ENCODE results near the gene SLC16A12.

Gene SLC16A12

GRCh38 chr10:89535171-89536012 lies at the start of gene SLC16A12:
Gene SLC16A12, minus strand, starts transcription at chr10:89535594. Its CDS starts 73,016 bp downstream, at chr10:89462578.
- no peak for DNase-seq (ENCODE audit: extremely low read depth, low read depth)
- no peak for TF ChIP-seq CTCF (IDR thresholded peaks at IDR 0.05; ENCODE audit: low read depth, low read length)

GRCh38 chr10:89582022-89582421 lies 46.6 kb upstream of the SLC16A12 start:
- no peak for DNase-seq (ENCODE audit: extremely low read depth, low read depth)
- no peak for TF ChIP-seq CTCF (IDR thresholded peaks at IDR 0.05; ENCODE audit: low read depth, low read length)

- DNase-seq (ENCODE audit: extremely low read depth, low read depth), result no peak
- TF ChIP-seq CTCF (IDR thresholded peaks at IDR 0.05; ENCODE audit: low read depth, low read length), result no peak
Measured at GRCh38 chr10:89580243-89580642, 44.8 kb upstream of the SLC16A12 start.

GRCh38 chr10:89576696-89577095 lies 41.3 kb upstream of the SLC16A12 start:
- TF ChIP-seq CTCF (IDR thresholded peaks at IDR 0.05; ENCODE audit: low read depth, low read length), result no peak
- no peak for DNase-seq (ENCODE audit: extremely low read depth, low read depth)

- DNase-seq (ENCODE audit: extremely low read depth, low read depth), result no peak
- no peak for TF ChIP-seq CTCF (IDR thresholded peaks at IDR 0.05; ENCODE audit: low read depth, low read length)
Measured at GRCh38 chr10:89576022-89576421, 40.6 kb upstream of the SLC16A12 start.

GRCh38 chr10:89575031-89575430 lies 39.6 kb upstream of the SLC16A12 start:
- no peak for TF ChIP-seq CTCF (IDR thresholded peaks at IDR 0.05; ENCODE audit: low read depth, low read length)

GRCh38 chr10:89574368-89574767 lies 39.0 kb upstream of the SLC16A12 start:
- TF ChIP-seq CTCF (IDR thresholded peaks at IDR 0.05; ENCODE audit: low read depth, low read length), result no peak
- DNase-seq (ENCODE audit: extremely low read depth, low read depth), result no peak

More at GRCh38 chr10:89575031-89575430, 39.6 kb upstream of the SLC16A12 start:
- DNase-seq (ENCODE audit: extremely low read depth, low read depth), result no peak
